Activated naive CD8-positive, alpha-beta T cell treated with anti-CD3 and anti-CD28 coated beads, Interleukin-2, amount 10 ng/mL, durations not matched to agents 7 days and 5 days (primary cell): ENCODE results near the gene NFKB2. TPM values are rescaled to one million over a fixed set of nuclear protein-coding genes. Genes with fewer than 3 reads are reported as not detected.

Experiments
- ATAC-seq: fragments of 150-1000 bp; cut with Tn5 transposase; one replicate; pipeline ENCODE4 v1.10.0; 2021; ENCODE audit warnings: low read depth, moderate library complexity
- POLR2A ChIA-PET: fragments of 350-600 bp; sonication (Branson Sonifier 250); formaldehyde crosslinking; loops from one replicate; lab custom pipeline; 2021; ENCODE audit warnings: antibody characterized with exemption; lab: Charles Lee
- DNase-seq: peaks from one replicate; pipeline ENCODE4 v3.0.0; 2021
- H3K27ac Mint-ChIP-seq: one replicate; pipeline ENCODE4 v1.8.0; 2022; ENCODE audit warnings: mild to moderate bottlenecking, mixed read lengths
- H3K27me3 Mint-ChIP-seq: one replicate; pipeline ENCODE4 v1.8.0; 2022; ENCODE audit warnings: mild to moderate bottlenecking, moderate library complexity, mixed read lengths
- H3K36me3 Mint-ChIP-seq: one replicate; pipeline ENCODE4 v1.8.0; 2021; ENCODE audit warnings: mild to moderate bottlenecking, mixed read lengths
- H3K4me1 Mint-ChIP-seq: one replicate; pipeline ENCODE4 v1.8.0; 2021; ENCODE audit warnings: mixed read lengths
- H3K4me3 Mint-ChIP-seq: one replicate; pipeline ENCODE4 v1.8.0; 2022; ENCODE audit warnings: mild to moderate bottlenecking, moderate library complexity, mixed read lengths
- H3K9me3 Mint-ChIP-seq: one replicate; pipeline ENCODE4 v1.8.0; 2021; ENCODE audit warnings: mixed read lengths
- total RNA-seq, 2 experiments: library from RNA; stranded (reverse); gene quantifications; one replicate each; pipeline ENCODE4 v1.2.3, GENCODE V29; 2021

NFKB2 gene
- total RNA-seq, 2 experiments from 2014 or later, result 103 to 104 TPM

DNA sequence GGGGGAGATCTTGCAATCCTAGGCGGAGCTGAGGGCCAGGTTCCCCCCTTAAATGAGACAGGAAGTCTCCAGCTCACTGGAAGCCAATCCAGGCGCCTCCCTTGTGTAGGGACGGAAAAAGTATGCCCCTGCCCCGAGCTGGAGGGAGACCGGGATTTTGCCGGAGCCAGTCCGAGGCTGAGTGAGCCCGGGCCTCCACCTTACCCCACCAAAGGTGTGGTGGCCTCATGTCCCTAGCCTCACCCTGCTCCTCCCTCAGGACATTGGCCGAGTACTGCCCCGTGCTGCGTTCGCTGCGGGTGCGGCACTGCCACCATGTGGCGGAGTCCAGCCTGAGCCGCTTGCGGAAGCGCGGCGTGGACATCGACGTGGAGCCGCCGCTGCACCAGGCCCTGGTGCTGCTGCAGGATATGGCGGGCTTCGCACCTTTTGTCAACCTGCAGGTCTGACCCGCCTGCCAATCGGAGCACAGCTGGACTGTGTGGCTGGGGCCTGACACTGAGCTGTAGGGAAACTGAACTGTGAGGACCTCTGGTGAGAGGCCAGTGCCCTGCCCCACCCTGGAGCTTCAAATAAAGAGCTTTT is 27.1 kb downstream of the NFKB2 start:
- Mint-ChIP-seq H3K36me3 (peaks cover 6% of the 10 kb centered on the region), H3K27ac (peak overlapping the region; percentile 73), H3K4me1 (peaks cover 36% of the 10 kb centered on the region), H3K27me3 (peaks cover 14% of the 10 kb centered on the region), H3K9me3 (no peaks in the 10 kb centered on the region), H3K4me3 (peak overlapping the region; percentile 93)
- POLR2A ChIA-PET, result interaction anchor here (1.1 to 6.6 kb wide), 7 partner anchors 11 to 161 kb away, joined by 4 to 140 read pairs (median 20); partner anchors contain the start of genes C10orf95, CUEDC2 and NFKB2
- DNase-seq, result peak; percentile 75
- ATAC-seq, result peak; percentile 14

DNA sequence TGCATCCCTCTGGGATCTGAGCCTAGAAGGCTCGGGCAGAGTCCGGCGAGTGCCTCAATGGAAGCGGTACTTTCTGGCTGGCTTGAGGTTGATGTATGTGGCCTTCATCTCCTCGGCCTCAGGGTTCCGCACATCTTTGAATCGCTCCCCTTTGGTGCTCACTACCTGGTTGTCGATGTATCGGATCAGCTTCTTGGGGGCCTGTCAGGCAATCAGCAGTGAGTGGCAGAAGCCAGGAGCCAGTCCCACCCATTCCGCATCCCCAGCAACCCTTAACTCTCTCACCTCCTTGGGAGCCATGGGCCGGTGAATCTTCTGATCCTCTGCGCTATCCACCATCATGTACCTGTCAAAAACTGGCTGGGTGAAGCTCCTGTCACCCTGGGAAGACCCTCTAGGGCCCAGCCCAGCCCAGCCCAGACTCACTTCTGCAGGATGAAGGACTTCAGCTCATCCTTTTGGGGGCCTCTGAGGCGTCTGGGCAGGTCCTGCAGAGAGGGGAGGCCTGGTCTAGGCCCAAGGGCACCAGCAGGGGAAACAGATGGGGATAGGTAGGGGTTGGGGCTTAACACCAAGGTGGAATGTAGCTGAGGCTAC is 28.0 kb downstream of the NFKB2 start:
- POLR2A ChIA-PET, result interaction anchor here (2.7 to 6.6 kb wide), 5 partner anchors 10 to 55 kb away, joined by 9 to 140 read pairs (median 39); partner anchors contain the start of genes C10orf95, CUEDC2 and NFKB2
- peaks cover 36% of the 10 kb centered on the region for H3K4me1 Mint-ChIP-seq
- DNase-seq (no peak), ATAC-seq (no peak)
- no peak overlapping the region for H3K27ac Mint-ChIP-seq
- H3K27me3 Mint-ChIP-seq, result peaks cover 6% of the 10 kb centered on the region
- no peaks in the 10 kb centered on the region for H3K9me3 Mint-ChIP-seq
- H3K36me3 Mint-ChIP-seq, result peaks cover 6% of the 10 kb centered on the region
- H3K4me3 Mint-ChIP-seq, result no peak overlapping the region

DNA sequence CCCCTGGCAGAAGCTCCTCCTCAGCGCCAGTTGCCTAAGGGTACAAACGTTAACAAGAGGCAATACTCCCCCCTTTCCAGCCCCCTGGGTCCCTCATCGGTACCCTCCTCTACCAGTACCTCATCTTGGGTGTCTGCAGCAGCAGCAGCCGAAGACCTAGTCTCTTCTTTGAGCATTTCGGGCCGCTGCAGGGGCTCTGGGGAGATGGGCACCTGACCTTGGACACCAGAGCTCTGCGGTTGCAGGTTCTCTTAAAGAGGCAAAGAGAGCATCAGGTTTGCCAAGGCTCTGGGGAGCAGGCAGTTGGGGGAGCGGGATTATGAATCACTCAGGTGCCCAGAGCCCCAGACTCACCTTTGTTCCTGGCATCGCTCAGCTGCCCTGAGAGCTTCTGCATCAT is 28.6 kb downstream of the NFKB2 start:
- Mint-ChIP-seq H3K27ac (no peak overlapping the region), H3K4me3 (no peak overlapping the region), H3K9me3 (no peaks in the 10 kb centered on the region), H3K36me3 (peaks cover 6% of the 10 kb centered on the region), H3K4me1 (peaks cover 33% of the 10 kb centered on the region), H3K27me3 (peaks cover 1% of the 10 kb centered on the region)
- POLR2A ChIA-PET, result interaction anchor here (0.9 to 6.6 kb wide), 5 partner anchors 9 to 37 kb away, joined by 5 to 140 read pairs (median 39); partner anchors contain the start of genes C10orf95, CUEDC2 and NFKB2
- DNase-seq, result no peak
- ATAC-seq, result no peak

DNA sequence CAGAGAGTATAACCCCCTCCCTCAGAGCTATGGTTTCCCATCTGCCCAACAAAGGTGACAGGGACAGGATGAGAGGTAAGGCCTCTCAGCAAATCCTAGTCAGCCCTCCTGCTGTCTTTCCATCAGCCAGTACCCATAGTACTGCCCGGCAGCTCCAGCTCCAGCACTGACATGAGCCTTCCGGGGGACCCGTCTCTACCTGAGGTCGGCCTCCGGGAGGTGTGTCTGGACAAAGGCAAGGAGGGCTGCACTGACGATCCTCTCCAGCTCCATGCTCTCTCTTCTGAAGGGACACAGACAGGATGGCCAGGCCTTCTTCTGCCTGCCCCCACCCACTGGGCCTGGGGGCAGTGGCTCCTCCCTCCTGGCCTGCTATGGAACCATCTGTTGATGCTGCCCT is 29.4 kb downstream of the NFKB2 start:
- DNase-seq, result no peak
- H3K4me3 Mint-ChIP-seq, result no peak overlapping the region
- H3K27ac Mint-ChIP-seq, result peak overlapping the region; percentile 9

DNA sequence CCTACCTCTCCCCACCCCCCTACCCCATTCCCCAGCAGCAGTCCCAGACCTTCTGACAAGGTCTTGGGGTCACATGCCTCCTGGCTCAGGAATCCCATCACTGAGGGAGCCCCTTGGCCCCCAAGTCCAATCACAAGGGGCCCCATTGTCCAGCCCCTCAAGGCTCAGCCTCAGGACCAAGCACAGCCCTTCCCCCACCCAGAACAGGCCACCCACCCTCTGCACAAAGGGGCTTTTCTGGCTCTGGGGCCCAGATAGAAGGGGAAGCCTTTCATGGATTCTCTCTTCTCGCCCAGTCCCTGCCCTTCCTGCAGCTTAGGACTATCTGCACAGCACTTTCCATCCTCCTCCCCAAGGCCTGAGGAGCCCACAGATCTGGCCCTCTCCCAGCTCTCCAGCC is 29.9 kb downstream of the NFKB2 start:
- DNase-seq (no peak), ATAC-seq (no peak)
- Mint-ChIP-seq H3K36me3 (peaks cover 6% of the 10 kb centered on the region), H3K9me3 (no peaks in the 10 kb centered on the region), H3K4me1 (peaks cover 22% of the 10 kb centered on the region), H3K27me3 (no peaks in the 10 kb centered on the region), H3K27ac (peak overlapping the region; percentile 56), H3K4me3 (no peak overlapping the region)
- POLR2A ChIA-PET, result interaction anchor here (6.6 kb wide), 1 partner anchor 8 kb away, joined by 140 read pairs; the partner anchor contains the start of gene CUEDC2

More for the DNA sequence above, 29.4 kb downstream of the NFKB2 start:
- POLR2A ChIA-PET, result interaction anchor here (0.9 to 6.6 kb wide), 2 partner anchors 9 to 25 kb away, joined by 5 to 140 read pairs; partner anchors contain the start of gene CUEDC2
- Mint-ChIP-seq H3K27me3 (no peaks in the 10 kb centered on the region), H3K9me3 (no peaks in the 10 kb centered on the region), H3K4me1 (peaks cover 27% of the 10 kb centered on the region), H3K36me3 (peaks cover 6% of the 10 kb centered on the region)
- ATAC-seq, result no peak

DNA sequence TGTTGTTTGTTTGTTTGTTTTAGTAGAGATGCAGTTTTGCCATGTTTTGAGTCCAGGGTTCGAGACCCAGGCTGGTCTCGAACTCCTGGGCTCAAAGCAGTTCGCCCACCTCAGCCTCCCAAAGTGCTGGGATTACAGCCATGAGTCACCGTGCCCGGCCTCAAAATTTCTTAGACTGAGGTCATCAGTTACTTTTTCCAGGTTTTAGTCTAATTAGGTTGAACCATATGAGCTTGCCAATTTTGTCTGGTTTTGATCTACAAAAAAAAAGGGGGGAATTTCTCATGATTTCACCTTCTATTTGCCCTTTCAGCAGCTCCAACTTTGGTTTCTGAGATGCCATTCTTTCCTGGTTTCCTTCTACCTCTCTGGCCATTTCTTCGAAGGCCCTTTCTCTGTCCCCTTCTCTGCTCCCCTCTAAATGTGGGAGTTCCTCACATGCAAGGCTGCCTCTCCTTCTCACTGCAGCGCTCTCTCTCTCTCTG is 31.3 kb downstream of the NFKB2 start:
- ATAC-seq, result no peak
- DNase-seq, result no peak
- POLR2A ChIA-PET, result interaction anchor here (1.0 kb wide), 1 partner anchor 17 kb away, joined by 3 read pairs; no protein-coding TSS in a partner anchor
- H3K27me3 Mint-ChIP-seq, result no peaks in the 10 kb centered on the region
- H3K4me1 Mint-ChIP-seq, result peaks cover 27% of the 10 kb centered on the region
- peaks cover 11% of the 10 kb centered on the region for H3K36me3 Mint-ChIP-seq
- H3K4me3 Mint-ChIP-seq, result no peak overlapping the region
- H3K27ac Mint-ChIP-seq, result no peak overlapping the region
- H3K9me3 Mint-ChIP-seq, result no peaks in the 10 kb centered on the region

DNA sequence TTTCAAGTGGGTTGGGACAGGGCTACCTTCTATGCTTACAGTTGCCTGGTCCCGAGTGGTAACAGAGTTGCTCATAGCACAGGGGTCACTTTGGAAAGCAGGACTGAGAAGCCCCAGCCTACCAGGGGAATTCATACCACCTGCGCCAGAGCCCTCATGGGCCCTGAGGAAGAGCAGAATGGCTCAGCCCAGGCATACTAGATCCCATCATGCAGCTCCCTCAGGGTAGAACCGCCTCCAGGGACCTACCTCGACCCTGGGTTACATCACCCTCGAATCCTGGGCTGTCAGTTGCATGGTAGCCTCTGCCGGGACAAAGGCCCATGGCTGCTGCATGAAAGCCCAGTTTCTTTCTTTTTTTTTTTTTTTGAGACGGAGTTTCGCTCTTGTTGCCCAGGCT is 34.0 kb downstream of the NFKB2 start:
- Mint-ChIP-seq H3K27ac (no peak overlapping the region), H3K4me1 (peaks cover 29% of the 10 kb centered on the region), H3K27me3 (no peaks in the 10 kb centered on the region), H3K9me3 (no peaks in the 10 kb centered on the region), H3K36me3 (peaks cover 8% of the 10 kb centered on the region), H3K4me3 (no peak overlapping the region)
- ATAC-seq (no peak), DNase-seq (no peak)
- POLR2A ChIA-PET, result interaction anchor here (8.3 kb wide), 1 partner anchor 7 kb away, joined by 140 read pairs; the partner anchor contains the start of gene FBXL15

DNA sequence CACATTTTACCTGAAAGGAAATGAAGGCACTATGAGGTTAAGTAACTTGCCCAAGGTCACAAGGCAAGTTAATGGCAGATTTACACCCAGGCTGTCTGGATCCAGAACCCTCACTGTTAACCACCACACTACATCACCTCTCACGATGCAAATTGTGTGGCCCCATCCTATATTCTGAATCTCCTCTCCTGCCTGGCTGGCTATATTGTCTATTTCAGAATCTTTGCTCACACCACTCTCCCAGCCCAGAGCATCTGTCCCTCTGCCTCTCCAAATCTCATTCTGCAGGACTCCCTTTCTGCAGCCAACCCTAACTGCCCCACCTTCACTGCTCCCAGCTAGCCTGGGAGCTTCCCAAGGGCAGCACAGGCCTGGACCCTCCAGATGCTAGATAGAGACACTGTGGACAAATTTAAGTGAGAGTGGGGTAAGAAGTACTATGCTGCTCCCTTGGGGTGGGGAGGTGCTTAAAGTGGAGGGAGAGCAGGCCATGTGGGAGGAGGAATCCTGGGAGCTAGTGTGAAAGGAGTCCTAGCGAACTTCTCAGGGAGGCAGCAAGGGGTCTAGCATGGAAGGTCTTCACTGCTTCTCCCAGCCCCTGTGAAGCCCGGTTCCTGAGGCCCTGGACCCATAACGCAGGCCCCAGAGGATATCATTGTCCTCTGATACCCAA is 36.1 kb downstream of the NFKB2 start:
- ATAC-seq (no peak), DNase-seq (no peak)
- H3K27me3 Mint-ChIP-seq, result no peaks in the 10 kb centered on the region
- H3K4me1 Mint-ChIP-seq, result peaks cover 36% of the 10 kb centered on the region
- POLR2A ChIA-PET, result interaction anchor here (0.6 to 8.3 kb wide), 8 partner anchors 9 to 936 kb away, joined by 3 to 163 read pairs (median 7); partner anchors contain the start of genes C10orf95, FBXL15, NFKB2 and SUFU
- H3K36me3 Mint-ChIP-seq, result peaks cover 7% of the 10 kb centered on the region
- H3K27ac Mint-ChIP-seq, result peak overlapping the region; percentile 94
- peak overlapping the region; percentile 87 for H3K4me3 Mint-ChIP-seq
- H3K9me3 Mint-ChIP-seq, result no peaks in the 10 kb centered on the region

DNA sequence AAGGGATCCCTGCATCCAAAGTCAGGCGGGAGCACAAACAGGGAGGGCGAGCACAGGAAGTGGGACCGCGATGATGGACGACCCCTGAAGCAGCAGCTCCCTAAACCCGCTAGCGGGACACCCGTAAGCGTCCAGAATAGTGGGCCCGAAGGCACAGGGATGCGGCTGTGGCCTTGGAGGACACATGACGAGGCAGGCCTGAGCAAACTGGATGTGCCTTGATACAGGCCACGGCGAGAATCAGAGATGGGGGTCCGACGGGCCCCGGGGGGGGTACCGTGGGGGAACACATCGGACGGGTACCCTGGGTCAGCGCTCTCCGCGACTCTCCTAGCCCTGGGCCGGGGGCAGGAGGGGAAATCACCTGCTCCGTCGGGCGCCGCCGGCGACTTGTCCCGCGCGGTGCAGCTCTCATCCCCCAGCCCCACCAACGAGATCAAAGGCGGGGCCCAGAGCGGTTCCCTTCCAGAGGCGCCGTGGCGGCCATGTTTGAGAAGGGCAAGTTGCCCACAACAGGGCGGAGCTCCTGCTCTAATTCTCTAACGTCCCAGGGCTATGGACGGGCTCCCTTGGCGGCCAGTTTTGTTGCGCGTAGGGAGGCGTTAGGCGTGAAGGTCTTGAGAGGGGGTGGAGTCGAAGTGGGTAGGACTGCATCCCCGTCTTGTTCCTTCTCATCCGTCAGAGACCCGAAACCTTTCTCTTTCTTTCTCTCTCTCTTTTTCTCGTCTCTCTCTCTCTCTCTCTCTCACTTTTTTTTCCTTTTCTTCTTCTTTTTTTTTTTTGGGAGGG is 36.9 kb downstream of the NFKB2 start, which contains the start of gene CUEDC2:
Gene CUEDC2 (minus strand): TSS at position 413 of the 789 bp plus-strand sequence. CDS start 7,386 bp downstream, outside the sequence.
- POLR2A ChIA-PET, result interaction anchor here (0.6 to 8.3 kb wide), 21 partner anchors 8 to 935 kb away, joined by 3 to 163 read pairs (median 4); partner anchors contain the start of genes C10orf95, FBXL15, NFKB2 and NOLC1
- no peaks in the 10 kb centered on the region for H3K27me3 Mint-ChIP-seq
- H3K4me1 Mint-ChIP-seq, result peaks cover 36% of the 10 kb centered on the region
- H3K4me3 Mint-ChIP-seq, result peak within 1 kb of the TSS; percentile 87
- H3K9me3 Mint-ChIP-seq, result no peaks in the 10 kb centered on the region
- ATAC-seq, result peak; percentile 92
- H3K36me3 Mint-ChIP-seq, result peaks cover 7% of the 10 kb centered on the region
- peak within 1 kb of the TSS; percentile 94 for H3K27ac Mint-ChIP-seq
- DNase-seq, result peak; percentile 98

DNA sequence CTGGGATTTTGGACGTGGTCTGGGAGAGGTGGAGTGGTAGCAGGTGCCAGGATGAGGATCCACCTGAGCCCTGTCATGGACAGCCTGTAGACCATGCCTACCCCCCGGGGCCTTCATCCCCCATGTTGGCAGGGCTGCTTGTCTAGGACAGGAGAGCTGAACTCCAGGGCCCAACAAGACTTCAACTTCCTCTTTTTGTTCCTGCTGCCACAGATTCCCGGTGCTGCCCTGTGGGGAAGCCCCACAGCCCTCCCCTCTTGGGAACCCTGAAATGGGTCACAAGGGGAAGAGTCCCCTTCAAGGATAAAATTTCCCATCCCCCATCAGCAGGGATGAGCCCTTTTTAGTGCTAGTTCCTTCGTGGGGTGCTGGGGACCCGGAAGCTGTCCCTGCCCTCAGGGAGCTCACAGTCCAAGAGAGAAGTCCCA is 38.1 kb downstream of the NFKB2 start:
- H3K4me1 Mint-ChIP-seq, result peaks cover 43% of the 10 kb centered on the region
- H3K27me3 Mint-ChIP-seq, result no peaks in the 10 kb centered on the region
- ATAC-seq (no peak), DNase-seq (no peak)
- H3K36me3 Mint-ChIP-seq, result peaks cover 19% of the 10 kb centered on the region
- no peaks in the 10 kb centered on the region for H3K9me3 Mint-ChIP-seq
- peak overlapping the region; percentile 94 for H3K27ac Mint-ChIP-seq
- POLR2A ChIA-PET, result interaction anchor here (1.5 to 8.3 kb wide), 5 partner anchors 11 to 45 kb away, joined by 3 to 163 read pairs (median 30); partner anchors contain the start of genes C10orf95, FBXL15 and NFKB2
- peak overlapping the region; percentile 87 for H3K4me3 Mint-ChIP-seq

DNA sequence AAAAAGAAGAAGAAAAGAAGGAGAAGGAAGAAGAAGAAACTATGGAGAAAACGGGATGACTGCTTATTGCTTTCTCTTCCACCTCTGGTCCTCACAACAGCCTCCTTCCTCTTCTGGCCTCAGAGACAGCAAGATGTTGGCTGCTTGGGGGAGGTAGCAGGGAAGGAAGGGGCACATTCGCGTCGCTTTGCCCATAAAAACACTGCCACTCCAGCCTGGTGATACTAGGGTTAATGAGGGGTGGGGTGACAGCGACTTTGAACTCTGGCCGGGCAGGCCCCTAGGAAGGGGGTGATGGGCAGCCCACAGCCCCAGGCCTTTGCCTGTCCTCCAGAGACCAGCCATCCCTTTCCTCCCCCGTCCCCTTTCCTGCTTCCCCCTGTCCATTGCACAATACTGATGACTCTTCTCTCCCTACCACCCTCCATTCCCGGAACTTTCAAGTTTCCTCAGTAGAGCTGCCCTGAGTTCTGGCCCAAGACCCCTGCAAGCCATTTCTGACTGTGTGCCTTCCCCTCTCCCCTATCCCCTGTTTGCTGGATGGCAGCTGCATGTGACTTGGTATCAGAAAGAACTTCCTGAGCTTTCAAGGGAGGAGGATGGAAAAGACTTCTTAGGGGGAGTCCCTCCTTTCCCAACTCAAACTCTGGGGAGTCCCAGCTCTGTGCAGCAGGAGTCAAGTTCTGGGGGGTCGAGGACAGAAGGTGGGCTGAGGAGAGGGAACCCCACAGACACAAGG is 39.1 kb downstream of the NFKB2 start:
- no peak for DNase-seq
- H3K4me3 Mint-ChIP-seq, result peak overlapping the region; percentile 90

More for the DNA sequence above, 39.1 kb downstream of the NFKB2 start:
- POLR2A ChIA-PET, result interaction anchor here (0.6 to 8.3 kb wide), 8 partner anchors 12 to 174 kb away, joined by 3 to 163 read pairs (median 16); partner anchors contain the start of genes C10orf95, FBXL15 and NFKB2
- peak overlapping the region; percentile 91 for H3K27ac Mint-ChIP-seq
- peaks cover 19% of the 10 kb centered on the region for H3K36me3 Mint-ChIP-seq
- ATAC-seq, result no peak
- H3K4me1 Mint-ChIP-seq, result peaks cover 43% of the 10 kb centered on the region
- H3K27me3 Mint-ChIP-seq, result no peaks in the 10 kb centered on the region
- no peaks in the 10 kb centered on the region for H3K9me3 Mint-ChIP-seq
